D721Med (cell line): ENCODE results near the gene VPS39.

ENCODE experiments used
- DNase-seq: peaks from one replicate; pipeline ENCODE4 v3.0.0; 2011; ENCODE audit warnings: low spot score; ENCODE audit not compliant: insufficient read length
- FAIRE-seq: peaks from 2 replicates; lab custom pipeline; 2011; peaks lifted over from hg19 to GRCh38; lab: Jason Lieb, UNC
- TF ChIP-seq, protein P1 (sequence below): IDR thresholded peaks from 2 replicates; pipeline ENCODE4 v1.5.1; 2012; ENCODE audit warnings: mild to moderate bottlenecking, control low read depth; ENCODE audit not compliant: insufficient read depth; ENCODE audit errors: missing control alignments

The VPS39 gene

DNA sequence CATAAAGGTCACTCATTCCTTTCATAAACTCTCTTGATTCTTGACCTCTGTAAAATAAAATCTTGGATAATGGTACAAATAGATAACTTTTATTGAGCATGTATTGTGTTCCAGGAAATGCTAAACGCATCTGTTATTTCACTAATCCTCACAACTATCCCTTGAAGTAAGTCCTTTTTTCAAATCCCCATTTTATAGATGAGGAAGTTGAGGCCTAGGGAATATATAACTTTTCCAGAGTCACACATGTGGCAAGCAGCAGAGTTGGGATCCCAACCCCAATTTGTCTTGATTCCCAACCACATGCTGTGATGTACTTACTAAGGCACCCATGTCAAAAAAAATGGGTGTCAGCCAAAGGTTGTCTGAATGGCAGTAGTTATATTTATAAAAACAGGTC is 6.3 kb downstream of the VPS39 start:
- TF ChIP-seq, protein P1, sequence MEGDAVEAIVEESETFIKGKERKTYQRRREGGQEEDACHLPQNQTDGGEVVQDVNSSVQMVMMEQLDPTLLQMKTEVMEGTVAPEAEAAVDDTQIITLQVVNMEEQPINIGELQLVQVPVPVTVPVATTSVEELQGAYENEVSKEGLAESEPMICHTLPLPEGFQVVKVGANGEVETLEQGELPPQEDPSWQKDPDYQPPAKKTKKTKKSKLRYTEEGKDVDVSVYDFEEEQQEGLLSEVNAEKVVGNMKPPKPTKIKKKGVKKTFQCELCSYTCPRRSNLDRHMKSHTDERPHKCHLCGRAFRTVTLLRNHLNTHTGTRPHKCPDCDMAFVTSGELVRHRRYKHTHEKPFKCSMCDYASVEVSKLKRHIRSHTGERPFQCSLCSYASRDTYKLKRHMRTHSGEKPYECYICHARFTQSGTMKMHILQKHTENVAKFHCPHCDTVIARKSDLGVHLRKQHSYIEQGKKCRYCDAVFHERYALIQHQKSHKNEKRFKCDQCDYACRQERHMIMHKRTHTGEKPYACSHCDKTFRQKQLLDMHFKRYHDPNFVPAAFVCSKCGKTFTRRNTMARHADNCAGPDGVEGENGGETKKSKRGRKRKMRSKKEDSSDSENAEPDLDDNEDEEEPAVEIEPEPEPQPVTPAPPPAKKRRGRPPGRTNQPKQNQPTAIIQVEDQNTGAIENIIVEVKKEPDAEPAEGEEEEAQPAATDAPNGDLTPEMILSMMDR = no peak
- no peak for DNase-seq
- no peak for FAIRE-seq

DNA sequence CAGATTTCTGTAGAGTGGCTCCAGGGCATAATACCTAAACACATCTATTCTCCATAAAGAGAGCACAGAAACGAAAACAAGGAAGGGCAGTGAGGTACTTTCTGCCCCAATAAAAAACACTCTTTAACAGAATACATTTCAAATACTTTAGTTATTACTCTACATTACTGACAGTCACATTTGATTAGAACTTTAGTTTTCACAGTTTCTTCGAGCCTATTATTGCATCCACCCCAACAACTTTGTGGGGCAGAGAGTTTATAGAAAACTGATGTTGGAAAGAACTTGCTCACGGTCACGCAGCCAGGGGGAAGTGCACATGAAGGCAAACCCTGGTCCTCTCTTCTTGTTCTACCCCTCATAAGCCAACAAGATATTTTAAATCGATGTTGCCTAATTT is 9.0 kb downstream of the VPS39 start:
- FAIRE-seq (no peak), DNase-seq (no peak)
- TF ChIP-seq, protein P1 = no peak

DNA sequence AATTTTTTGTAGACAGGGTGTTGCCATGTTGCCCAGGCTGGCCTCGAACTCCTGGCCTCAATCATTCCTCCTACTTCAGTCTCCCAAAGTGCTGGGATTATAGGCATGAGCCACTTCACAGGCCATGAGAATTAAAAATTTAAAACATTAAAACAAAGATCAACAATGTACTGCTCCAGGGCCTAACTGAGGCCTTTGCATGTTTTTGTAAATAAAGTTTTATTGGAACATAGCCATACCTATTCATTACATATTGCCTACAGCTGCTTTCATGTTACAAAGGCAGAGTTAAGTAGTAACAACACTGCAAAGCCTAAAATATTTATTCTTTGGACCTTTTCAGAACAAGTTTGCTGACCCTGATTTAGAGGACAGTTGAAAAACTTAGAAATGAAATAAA is 9.6 kb downstream of the VPS39 start:
- FAIRE-seq (no peak), DNase-seq (no peak)
- TF ChIP-seq, protein P1 = no peak

DNA sequence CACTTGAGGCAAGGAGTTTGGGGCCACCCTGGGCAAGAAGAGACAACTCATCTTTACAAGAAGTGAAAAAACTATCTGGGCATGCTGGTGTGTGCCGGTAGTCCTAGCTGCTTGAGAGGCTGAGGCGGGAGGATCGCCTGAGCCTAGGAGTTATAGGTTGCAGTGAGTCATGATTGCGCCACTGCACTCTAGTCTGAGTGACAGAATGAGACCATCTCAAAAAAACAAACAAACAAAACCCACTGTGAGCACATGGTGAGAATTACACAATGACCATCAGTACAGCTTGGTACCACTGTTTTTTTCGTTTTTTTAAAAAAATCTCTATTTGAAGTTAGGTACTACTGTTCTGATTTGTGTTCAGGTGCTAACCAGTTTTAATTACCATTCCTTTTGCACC is 13.6 kb downstream of the VPS39 start:
- DNase-seq (no peak), FAIRE-seq (no peak)

DNA sequence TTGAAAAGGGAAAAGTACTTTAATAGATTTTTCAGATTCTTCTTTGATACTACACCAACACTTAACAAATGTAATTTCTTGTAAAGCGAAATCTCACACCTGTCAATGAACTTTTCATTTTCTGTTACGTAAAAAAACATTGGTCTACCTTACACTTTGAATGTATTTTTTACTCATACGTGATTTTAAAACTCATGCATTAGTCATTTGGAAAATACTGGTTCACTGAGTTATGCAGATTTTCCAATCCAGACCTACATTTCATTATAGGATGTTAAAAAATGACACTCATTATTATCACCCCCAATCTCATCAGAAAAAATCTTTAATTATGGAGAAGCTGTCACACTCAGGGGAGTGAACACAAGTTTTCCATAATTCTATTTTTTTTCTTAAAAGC is 14.7 kb downstream of the VPS39 start:
- TF ChIP-seq, protein P1 = no peak
- no peak for FAIRE-seq
- no peak for DNase-seq

More for the DNA sequence above, 13.6 kb downstream of the VPS39 start:
- TF ChIP-seq, protein P1 = no peak

DNA sequence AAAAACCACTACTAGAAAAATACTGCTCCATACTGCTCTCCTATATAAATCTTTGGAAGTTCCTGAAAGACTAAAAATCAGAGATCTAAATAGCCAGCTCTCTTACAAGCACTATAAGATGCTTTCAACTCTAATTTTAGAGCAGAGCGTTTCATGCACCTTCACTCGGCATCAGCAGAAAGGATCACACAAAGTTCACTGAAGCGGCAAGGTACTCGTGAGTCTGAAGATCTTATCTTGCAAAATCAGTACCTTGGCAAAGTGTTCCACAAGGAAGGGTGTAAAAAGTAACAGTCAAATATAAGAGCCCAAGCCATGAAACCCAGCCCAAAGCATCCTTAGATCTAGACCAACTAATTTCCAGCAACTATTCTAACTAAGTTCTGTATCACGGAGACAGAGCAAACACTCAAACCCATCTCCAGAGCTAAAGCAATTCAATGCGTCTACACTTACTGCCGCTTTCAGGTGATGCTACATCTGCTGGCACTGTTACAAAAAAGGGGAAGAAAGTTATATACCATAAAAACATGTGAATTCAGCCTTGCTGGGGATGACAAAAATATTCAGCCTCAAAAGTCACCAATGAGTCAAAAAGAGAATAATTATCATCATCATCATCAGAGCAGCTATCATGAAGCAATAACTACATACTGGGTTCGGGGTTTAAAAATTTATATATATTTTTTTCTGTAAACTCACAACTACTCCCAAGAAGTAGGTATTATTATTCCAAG is 16.3 kb downstream of the VPS39 start:
- DNase-seq (no peak), FAIRE-seq (no peak)
- TF ChIP-seq, protein P1 = no peak

DNA sequence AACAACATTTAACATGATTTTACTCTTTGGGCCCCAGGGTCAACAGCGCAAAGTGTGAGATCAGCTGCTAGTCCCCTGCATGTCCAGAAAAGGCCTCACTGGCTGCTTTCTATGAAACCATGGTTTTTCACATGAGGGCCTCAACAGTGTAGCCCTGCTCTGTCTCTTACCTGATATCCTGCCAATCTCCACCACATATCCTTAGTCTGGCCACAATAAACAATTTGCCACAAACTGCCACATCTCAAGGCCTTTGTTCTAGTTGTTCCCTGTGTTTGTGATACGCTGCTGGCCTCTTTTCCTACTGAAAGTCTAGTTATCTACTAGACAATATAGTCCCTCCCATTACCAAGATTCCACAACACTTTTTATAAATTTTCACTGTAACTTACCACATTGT is 17.7 kb downstream of the VPS39 start:
- FAIRE-seq = no peak
- no peak for DNase-seq
- TF ChIP-seq, protein P1 = no peak
